ENCODE measurements around the gene PRXL2B. TPM values are rescaled to one million over a fixed set of nuclear protein-coding genes. Genes with fewer than 3 reads are reported as not detected.

The PRXL2B gene
- total RNA-seq, 1 donor from 2014 or later: 12.4 TPM

DNA sequence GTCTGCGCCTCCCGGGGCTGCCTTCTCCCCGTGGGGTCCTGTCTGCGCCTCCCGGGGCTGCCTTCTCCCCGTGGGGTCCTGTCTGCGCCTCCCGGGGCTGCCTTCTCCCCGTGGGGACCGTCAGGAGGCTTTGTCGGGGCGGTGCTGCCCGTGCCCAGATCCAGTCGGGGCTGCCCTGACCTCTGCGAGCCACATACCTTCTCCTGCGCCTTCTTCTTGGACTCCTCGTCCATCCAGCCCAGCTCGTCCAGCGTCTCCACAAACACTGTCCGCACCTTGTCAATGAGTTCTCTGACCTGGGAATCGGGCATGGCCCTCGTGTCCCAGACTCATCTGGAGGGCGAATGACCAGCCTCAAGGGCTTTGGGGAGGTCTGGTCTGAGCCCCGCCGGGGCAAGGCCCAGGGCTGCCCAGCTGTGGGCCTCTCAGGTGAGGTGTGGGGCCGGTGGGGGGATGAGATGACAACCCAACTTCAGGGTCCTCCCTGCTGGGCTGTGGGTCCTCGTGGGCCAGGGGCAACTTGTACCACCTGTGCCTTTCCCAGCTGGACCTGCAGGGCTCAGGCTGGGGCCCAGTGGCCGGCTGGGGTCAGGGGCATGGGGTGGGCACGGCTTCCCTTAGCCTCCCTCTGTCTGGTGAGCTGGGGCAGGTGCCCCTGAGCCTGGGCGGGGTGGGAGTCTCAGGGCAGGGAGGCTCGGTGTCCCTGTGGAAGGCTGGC is 9.4 kb downstream of the PRXL2B start:
- no peak for DNase-seq (ENCODE audit: low spot score)

DNA sequence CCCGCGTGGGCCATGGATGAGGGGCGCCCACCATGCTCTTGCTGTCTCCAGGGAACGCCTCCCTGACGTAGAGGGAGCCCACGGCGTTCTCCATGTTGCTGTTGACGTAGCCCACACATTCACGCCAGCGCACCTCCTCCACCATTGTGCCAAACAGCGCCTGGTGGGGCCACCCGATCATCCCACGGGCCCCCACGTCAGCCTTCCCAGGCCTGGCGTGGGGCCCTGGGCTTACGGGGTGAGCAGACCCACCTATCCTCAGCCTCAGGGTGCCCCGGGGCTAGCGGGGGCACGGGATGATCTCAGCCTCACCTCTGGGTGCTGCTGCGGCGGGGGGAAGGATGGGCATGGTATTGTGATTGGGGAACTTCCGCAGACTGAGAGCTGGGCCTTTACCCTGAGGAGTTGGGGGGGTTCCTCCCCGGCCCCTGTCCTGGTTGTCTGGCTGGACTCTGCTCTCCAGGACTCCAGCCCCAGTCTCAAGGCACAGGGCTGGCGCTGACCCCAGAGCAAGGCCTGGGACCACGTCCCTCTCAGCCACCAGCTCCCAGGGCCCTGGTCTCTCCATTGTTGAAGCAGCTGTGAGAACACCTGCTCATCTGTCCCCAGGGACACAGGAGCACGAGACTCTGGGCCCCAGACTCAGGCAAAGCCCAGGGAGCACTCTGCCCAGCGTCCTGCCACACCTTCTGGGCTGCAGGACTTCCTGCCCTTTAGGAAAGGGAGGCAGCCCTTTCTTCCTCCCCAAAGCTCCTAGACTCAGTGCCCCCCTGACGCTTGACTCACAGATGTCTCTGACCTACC is 10.2 kb downstream of the PRXL2B start:
- DNase-seq (ENCODE audit: low spot score): no peak

DNA sequence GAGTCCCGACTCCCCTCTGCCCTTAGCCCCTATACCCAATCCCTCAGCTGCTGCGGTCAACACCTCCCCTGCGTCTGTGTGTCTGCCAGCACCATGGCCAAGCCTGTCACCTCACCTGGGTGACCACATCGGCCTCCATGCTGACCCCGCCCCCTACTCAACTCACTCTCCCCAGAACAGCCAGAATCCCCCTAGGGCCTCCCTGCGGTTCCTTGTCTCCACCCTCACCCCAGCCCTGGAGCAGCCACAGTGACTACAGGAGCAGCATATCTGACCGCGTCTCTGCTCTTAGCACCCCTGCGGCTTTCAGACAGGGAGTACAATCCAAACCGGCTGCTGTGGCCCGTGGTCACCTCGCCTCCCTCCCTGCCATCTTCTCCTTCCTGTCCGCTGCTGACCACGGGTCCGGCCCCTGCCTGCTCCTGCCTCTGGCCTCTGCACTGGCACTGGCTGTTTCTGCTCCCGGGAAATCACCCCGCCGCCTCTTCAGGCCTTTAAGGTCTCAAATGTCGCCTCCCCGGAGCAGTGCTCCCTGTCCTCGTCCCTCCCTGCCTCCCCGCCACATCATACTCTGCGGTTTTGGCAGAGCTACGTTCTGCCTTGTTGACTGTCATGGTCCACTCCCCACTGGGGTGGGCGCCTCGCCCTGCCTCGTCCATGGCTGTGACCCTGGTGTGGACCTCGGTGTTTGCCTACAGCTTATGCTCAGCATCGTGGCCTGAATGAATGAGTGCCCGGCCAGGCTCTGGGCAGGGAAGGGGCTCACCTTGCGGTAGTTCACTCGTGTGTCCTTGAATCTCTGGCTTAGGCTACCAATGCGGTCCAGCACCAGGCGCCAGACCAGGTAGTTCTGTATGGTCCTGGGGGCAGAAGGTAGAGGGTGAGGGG is 11.1 kb downstream of the PRXL2B start:
- DNase-seq (ENCODE audit: low spot score): no peak

DNA sequence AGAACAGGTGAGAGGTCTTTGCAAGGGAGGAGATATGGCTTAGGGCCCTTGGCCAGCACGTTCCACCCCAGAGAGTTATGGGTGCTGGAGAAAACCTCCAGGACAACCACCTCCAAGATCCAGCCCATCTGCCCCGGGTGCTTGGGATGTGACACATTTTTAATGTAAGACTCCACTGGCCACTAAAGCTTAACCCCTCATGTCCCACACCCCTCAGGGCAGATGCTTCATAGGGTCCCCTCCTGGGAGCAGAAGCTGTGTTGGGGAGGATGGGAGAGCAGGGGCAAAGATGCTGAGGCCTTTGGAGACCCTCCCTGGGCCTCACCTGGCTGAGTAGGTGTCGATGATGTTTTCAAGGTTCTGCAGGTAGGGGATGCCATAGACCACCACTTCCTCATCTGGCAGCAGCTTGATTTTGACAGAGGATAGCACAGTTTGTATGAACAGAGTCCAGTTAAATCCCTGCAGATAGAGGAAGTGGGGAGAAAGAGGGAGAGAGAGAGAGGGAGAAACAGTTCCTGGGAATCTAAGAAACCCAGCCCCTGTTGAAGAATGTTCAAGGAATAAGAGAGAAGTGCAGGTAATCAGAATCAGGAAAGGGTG is 11.9 kb downstream of the PRXL2B start:
- no peak for DNase-seq (ENCODE audit: low spot score)

DNA sequence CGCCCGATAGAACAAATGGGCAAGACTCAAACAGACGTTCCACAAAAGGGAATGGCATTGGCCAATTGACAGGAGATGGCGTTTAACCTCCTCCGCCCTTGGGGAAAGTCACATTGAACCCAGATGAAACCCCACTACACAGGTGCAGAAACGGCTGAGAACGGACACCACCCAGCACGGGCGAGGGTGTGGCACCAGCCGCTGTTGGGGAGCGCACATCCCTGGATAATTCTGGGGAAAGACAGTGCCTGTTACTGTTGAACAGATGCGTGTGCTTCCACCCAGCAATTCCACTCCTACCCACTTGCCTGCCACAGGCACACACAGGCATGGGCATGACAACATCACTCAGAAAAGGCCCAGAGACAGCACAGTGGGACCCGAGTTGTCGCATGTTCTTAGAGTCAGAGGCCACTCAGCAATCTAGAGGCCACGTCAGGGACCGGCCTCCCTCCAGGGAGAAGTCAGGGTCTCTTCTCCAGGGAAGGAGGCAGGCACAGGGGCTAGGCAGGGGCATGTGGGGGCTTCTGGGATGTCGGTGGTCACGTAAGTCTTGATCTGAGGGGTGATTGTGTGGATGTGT is 15.2 kb downstream of the PRXL2B start:
- DNase-seq (ENCODE audit: low spot score): peak; percentile 74

DNA sequence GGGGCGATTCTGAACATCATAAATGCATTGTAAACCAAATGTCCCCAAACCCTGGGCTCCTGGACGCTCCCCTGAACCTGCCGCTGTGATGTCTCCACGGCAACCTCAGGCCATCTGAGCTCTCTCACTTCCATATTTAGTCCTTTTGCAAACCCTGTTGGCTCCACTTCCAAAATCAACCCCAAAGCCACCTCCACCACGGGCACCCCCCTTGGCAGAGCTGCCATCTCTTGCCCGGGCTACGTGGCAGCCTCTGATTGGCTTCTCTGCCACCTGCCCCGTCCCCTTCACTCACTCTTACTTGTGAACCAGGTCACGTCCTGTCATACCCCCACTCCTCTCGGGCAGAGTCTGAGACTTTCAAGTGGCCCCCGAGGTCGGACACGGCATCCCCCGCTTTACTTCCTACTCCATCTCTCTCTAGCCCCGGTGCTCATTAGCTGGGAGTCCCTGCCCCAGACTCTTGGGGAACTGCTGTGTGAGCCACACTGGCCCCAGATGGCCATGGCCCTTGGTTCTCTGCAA is 15.8 kb downstream of the PRXL2B start:
- peak; percentile 45 for DNase-seq (ENCODE audit: low spot score)

DNA sequence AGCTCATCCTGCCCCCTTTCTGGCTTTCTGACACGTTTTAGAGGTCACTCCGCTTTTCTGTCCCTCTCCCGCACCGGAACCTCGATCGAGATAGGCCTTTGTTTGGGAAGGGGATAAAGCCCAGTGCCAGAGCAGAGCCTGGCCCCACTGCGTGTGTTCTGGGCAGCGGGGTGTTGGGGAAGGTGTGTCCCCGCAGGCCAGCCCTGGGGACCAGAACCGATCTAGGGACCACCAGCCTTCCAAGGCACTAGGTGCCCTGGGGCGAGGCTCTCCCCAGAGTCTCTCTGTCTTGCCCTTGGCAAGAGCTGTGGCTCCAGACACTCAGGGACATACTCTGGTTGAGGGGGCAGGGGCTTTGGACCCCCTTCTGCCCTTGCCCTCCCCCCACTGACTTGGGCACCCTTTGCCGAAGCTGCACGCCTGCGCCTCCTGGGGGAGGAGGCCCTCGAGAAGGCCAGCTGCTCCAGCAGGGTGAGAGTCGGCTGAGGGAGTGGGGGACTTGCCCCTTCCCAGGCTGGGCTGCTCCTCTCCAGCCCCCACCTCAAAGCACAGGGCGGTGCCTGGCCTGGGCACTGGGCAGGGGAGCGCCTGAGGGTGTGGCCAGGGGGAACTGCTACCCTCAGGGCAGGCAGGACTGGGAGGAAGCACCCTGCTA is 16.4 kb downstream of the PRXL2B start:
- peak; percentile 51 for DNase-seq (ENCODE audit: low spot score)

DNA sequence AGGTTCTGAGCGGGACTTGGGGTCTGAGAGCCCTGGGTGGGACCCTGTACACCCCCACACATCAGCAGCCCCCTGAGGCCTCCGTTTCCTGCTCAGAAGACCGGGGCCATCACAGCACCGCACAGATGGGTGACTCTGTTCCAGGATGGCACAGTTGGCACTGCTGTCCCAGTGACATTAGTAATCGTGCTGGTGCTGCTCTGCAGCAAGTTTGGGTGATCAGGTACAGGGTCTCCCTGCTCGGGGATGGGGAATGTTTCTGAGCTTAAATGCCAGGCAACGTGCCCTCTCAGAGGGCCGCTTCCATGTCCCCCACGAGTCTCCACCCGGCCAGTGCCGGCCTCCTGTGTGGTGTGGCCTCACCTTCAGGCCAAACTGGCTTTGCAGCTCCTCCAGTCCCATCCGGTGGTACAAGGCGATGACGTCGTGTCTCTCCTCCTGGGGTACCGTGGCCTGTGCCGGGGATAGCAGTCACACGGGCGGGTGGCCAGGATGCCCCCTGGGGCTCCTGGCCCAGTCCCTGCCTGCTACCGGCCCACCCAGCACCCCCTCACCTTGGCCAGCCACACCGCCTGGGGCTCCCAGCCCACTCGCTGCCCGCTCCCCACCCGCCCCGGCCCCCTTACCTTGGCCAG is 17.1 kb downstream of the PRXL2B start:
- peak; percentile 69 for DNase-seq (ENCODE audit: low spot score)

DNA sequence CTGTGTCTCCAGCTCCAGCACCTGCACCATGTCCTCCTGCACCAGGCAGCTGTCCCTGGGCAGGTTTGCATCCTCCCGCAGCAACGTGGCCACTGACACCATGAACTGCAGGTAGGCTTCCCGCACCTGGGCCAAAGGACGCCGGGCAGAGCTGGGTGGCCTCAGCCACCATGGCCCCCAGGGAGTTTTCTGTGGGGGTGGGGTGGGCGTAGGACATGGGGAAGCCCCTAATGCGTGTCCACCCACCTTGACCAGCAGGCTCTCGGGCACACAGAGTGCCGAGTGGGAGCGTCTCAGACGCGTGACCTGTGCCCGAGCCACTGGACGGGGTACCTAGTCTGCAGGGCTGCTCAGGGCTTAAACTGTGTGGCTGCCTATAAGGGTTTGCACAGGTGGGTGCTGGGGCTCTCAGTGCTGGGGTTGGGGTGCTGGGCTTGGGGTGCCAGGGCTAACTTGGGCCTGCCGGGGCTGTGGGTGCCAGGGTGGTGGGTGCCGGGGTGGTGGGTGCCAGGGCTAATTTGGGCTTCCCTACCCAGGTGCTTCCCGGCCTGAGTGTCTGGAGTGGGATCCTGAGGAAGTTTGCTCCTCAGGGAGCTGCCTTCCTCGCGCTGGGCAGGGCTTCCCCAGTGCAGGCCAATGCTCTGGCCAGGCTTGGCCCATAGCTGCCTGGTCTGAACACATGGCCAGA is 17.7 kb downstream of the PRXL2B start:
- peak; percentile 85 for DNase-seq (ENCODE audit: low spot score)

DNA sequence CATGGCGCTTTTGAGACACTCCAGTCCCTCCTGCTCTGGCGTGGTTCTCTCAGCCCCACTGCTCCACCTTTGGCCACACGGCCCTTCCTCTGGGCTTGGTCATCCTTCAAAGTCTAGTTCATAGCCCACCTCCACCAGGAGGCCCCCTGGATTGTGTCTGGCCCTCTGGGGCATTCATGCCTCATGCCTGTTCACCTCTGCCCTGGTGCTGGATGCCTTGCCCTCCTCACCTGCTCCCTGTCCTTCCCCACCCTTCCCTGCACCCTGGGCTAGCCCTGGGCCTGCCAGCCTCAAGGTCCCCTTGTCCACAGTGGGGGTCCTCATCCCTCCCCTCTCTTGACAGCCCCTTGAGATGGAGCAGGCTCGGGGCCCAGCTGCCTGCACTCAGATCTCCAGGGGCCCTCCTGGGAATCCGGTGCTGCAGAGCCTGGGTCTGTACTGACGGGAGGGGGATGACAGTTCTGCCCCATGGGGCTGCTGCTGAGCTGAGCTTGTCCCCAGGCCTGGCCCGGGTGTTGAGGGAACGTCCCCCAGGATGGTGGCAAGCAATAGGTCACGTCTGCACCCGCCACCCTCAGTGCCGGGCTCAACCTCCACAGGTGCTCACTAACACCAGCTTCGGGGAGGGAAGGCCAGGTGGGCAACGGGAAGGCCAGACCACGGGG is 18.4 kb downstream of the PRXL2B start:
- DNase-seq (ENCODE audit: low spot score): peak; percentile 84

DNA sequence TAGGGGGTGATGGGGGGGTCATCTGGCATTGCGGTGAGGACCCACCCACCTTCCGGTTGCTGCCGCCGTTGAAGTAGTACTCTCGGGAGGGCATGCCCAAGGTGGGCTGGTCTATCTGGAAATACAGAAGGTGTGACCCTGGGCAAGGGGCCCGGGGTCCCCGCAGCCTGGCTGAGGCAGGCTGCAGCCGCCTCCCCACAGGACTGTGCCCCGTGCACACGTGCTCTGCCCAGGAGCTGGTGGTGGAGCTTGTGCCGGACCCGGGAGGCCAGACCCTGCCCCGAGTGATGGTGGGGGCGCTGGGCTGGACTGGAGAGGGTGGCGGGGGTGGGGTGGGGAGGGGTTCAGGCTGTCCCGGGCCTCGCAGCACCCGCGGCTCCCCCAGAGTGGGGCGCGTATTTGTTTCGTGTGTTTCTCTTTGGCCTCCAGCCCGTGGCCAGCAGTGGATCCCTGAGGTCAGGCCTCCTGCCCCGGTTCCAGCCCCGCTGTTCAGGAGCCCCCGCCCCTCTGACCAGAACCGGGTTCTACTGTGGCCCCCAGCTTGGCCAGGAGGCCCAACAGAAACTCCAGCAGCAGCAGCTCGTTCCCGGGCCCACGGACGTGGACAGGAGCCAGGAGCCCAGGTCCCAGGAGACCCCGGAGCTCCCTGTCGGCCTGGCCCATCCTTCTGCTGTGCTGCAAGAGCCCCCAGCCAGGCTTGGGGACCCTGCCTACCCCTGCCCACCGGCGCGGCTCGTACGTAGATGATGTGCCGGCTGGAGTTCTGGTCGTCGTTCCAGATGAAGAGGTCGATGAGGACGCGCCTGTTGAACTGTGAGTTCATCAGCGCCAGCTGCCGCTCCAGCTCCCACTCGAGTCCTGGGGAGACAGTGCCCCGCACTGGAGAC is 19.2 kb downstream of the PRXL2B start:
- peak; percentile 86 for DNase-seq (ENCODE audit: low spot score)

DNA sequence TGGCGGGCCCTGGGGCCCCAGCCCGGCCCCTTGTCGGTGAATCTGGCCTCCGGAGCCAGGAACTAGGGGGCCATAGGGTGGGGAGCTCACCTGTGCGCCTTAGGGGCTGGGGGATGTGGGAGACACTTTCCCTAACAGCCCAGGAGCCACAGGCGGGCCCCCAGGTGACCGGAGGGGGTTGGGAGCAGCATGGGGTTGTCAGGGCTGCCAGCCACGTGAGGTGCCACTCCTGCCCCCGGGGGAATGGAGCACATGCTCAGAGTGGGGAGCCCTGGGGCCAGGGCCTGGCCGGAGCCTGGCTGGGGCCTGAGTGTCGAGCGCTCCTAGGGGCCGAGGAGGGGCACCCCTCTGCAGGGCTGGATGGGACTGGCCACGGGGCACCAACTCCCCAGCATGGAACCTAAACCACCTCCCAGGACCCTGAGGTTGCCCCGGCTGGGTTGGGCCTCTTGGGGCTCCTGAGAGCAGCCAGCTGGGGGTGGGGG is 19.9 kb downstream of the PRXL2B start:
- peak; percentile 57 for DNase-seq (ENCODE audit: low spot score)

DNA sequence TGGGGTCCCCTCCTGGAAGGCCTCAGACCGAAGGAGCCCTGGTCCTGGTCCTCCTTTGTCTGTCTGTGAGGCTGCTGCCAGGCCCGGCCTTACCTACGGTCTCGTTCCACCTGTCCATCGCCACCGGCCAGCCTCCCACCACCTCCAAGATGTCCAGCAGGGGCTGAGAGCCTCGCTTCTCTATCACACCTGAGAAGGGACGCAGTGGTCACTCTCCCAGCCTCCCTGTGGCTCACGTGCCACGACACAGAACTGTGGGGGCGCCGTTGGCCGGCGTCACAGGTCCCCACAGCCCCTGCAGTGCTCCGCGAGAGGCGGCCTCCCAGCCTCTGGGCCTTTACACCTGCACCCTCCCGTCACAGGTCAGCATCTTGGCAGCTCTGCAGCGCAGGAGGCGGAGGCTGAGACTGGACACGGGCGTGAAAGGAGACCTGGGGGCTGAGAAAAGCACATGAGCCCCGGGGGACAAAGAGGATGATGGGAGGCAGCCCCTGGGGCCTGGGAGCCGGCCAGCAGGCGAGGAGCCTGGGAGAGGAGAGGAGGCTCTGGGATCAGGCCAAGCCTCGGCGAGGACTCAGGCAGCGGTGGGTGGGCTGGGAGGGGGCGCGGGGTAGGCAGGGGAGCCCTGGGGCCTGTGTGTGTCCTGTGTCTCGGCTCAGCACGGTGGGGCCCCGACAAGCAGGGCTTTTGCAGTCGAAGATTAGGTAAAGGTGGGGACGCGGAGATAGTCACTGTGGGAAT is 20.5 kb downstream of the PRXL2B start:
- peak; percentile 85 for DNase-seq (ENCODE audit: low spot score)

DNA sequence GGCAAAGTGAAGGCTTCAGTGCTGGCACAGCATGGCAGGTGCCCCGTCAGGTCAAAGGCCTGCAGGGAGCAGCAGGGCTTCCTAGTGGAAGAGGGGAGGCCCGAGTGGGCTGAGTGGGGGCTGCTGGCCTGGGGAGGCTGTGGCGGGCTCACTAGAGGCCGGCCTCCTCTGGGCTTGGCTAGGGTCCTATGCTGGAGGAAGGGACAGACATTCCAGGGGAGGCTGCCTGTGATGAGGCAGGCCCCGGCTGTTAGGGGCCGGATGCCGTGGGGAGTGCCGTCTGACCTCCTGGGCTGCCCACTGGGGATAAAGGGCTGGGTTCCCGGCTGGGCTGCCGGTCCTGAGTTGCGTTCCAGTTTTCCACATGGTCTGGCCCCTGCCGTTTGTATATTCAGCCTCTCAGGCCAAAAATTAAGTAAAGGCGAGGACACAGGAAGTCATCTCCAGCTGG is 21.1 kb downstream of the PRXL2B start:
- DNase-seq (ENCODE audit: low spot score): peak; percentile 72

DNA sequence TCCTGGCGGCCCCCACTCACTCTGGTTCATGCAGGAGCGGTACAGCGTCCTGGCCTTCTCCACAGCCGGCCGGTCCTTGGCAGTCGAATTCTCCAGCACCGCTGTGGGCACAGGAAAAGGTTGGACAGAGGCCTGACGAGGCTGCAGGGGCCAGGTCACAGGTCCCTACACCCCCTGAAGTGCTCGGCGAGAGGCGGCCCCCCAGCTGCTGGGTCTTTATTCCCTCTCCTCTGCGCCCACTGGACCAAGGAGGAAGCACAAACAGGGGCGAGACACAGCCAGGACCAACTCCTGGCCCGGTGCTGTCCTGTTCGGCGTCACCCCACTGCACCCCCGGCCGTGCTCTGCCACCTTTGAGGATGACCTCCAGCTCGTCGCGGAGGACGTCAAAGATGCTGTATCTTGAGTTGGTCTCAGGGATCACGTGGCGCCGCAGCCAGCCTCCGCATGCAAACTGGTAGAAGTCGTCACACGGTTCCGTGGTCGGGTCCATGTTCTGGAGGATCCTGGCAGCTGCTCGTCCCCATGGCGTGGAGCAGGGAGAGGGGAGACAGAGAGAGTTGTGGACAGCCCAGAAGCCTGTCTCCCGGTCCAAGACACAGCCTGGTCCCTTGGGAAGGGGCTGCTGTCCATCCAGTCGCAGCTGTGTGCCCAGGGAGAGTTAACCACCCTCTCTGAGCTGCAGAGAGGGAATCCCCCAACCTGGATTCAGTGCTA is 22.9 kb downstream of the PRXL2B start:
- peak; percentile 84 for DNase-seq (ENCODE audit: low spot score)

Measured in mesenteric fat pad (tissue), 1 donor.